Amygdala (tissue), 56 donors: ENCODE data around the gene STARD6.
"Not testable (repeated sequence)": the region's sequence is repeated elsewhere in the genome, so short reads cannot be mapped to it uniquely, and the experiment has no call there.

Source experiments
- DNase-seq, 56 donors: peaks; one replicate each; lab custom pipeline; 2025; lab: John Stamatoyannopoulos, UW

The STARD6 gene, protein sequence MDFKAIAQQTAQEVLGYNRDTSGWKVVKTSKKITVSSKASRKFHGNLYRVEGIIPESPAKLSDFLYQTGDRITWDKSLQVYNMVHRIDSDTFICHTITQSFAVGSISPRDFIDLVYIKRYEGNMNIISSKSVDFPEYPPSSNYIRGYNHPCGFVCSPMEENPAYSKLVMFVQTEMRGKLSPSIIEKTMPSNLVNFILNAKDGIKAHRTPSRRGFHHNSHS

DNA sequence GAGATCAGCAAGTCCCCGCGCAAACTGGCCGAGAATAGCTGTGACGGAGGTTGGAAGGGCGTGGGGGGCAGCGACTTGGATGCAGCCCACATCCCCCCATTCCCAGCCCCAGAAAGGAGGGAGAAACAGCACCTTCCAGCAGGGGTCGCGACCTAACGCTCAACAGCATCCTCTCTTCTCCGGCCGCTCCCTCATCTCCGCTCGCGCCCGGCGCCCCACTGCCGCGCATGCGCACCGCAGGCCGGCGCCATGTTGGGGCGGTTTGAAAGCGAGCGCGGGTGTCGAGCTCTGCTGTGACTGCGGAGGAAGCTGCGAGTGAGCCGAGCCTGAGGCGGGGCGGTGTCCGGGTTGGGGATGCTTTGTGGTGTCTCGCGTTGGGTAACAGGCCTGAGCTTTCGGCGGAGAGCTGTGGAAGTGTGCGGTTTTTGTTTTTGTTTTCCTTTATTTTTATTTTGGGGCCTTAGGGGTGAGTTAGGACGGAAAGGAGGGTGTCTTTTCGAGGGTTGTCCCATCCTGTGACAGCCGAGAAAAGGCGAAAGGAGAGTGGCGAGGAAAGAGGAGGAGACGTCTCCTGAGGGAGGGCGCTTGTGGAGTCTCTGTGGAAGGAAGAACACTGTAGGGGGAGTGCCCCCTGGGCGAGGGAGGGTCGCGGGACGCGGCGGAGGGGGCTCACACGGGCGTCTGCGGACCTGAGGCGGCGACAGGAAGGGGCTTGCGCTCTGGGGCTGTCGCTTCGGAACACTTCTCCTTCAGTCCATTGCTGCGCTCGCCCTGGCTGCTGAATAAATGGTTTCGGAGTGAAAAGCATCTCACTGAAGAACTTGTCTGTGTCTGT lies at the start of gene STARD6, which contains the start of gene C18orf54:
TSS of gene STARD6 (minus strand) at position 199 of the 835 bp plus-strand sequence. CDS start 3,285 bp downstream, outside the sequence.
TSS of gene C18orf54 (plus strand) at position 247 of the 835 bp plus-strand sequence. CDS start 2,667 bp downstream, outside the sequence.
- peak in 55 of 56 donors; percentile 18 to 89 (median 71) for DNase-seq

DNA sequence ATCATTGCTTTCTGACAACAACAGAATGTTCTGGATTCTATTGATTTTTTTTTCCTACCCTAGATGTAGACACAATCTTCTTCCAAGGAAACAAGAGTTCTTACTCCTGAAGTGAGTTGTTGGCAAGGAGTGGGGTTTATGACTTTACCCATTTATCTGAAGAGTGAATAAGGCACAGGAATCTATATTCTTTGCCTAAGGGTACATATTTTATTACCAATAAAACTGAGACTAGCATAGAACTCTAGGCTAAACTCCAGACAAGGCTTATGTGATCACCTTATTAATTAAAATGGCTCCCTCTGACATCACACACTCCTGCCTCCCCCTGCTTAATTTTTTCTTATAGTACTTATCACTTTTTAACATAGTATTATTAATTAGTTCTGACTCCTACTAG lies 47.6 kb upstream of the STARD6 start:
- no peak for DNase-seq

DNA sequence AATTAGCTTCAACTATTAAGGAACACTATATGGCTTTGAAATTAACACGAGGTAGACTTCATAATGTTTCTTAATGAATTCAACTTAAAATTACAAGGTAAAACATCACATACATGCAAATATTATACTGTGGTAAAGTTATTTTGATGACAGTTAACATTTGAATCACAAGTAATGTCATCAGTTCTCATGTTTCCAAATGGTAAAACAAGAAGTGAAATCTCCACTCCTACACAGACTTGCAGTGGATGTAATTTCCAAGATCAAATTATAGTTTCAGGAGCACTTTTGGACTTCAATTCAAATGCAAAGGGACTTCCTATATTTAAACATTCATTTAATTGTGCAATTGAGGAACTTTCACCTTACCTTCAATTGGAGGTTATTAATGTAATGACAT lies 39.1 kb upstream of the STARD6 start:
- DNase-seq: no peak

DNA sequence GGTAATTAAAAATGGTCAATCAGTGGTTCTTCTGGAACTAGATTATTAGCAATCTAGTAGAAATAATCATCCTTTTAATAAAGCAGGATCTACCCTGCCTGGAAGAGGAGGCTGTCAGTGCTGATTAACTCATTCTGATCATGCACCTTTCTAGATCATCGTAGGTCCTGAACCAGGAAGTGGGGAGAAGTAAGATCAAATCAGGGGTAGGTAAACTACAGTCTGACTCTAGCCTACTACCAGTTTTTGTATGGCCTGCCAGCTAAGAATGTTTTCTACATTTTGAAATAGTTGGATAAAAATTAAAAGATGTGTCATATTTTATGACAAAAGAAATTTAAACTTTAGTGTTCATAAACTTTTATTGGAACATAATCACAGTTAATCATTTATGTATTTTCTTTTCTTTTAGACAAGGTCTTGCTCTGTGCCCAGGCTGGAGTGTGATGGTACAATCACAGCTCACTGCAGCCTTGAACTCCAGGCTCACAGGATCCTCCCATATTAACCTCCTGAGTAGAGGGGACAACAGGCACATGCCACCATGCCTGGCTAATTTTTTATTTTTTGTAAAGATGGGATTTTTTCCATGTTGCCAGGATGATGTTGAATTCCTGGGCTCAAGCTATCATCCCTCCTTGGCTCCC lies 36.1 kb upstream of the STARD6 start:
- DNase-seq: no peak

DNA sequence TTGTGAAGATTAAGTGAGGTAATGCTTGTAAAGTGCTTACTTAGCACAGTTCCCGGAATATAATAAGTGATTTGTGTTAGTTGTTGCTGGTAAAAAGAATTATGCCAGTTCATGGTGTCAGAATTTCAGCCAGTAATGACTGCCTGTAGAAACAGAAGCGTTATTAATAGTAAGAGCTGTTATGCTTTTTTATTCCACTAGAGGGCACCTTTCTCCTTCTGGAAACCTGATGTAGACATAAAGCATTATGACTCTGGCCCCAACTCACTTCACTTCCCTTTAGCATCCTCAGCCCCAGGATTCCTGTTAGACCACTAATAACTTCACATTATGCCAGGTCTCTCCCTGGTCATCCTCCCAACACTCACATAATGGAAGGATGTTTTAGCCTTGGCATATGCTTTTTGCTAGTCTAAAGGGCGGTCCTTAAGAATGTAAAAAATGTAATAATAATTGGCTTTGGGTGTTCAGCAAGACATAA lies 34.9 kb upstream of the STARD6 start:
- peak in 3 of 56 donors; percentile 6 to 79 (median 13) for DNase-seq

DNA sequence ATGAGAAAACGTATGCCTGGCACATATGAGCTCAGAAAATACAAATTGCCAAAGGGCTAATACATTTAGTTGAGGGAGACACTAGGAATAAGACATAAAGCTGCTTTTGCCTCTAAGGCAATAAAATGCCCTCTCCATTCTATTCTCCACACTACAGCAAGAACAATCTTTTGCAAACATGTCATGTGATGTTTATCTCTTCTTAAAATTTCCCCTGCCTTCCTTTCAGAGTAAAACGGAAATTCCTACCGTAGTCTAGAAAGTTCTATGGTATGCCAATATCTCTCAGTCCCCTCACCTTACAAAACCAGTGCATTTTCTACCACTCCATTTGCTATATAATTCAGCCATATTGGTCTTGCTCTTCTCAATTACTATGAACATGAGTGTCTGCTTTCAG lies 33.2 kb upstream of the STARD6 start:
- DNase-seq: no peak

DNA sequence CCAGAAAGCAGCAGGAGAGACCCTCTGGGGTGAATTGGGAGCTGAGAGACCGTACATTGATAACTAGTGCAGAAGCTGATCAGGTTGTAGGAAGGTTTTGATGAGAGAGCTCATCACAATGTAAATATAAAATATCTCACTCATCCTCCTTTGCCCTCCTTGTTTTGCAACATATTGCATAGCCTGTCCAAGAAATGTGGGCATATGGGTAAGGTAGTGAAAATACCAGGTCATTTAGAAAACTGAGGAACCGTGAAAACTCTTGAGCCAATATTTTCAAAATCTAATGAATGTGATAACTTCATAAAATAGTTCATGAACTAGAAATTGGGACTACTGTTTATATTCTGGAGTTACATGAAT lies 31.5 kb upstream of the STARD6 start:
- DNase-seq: no peak

DNA sequence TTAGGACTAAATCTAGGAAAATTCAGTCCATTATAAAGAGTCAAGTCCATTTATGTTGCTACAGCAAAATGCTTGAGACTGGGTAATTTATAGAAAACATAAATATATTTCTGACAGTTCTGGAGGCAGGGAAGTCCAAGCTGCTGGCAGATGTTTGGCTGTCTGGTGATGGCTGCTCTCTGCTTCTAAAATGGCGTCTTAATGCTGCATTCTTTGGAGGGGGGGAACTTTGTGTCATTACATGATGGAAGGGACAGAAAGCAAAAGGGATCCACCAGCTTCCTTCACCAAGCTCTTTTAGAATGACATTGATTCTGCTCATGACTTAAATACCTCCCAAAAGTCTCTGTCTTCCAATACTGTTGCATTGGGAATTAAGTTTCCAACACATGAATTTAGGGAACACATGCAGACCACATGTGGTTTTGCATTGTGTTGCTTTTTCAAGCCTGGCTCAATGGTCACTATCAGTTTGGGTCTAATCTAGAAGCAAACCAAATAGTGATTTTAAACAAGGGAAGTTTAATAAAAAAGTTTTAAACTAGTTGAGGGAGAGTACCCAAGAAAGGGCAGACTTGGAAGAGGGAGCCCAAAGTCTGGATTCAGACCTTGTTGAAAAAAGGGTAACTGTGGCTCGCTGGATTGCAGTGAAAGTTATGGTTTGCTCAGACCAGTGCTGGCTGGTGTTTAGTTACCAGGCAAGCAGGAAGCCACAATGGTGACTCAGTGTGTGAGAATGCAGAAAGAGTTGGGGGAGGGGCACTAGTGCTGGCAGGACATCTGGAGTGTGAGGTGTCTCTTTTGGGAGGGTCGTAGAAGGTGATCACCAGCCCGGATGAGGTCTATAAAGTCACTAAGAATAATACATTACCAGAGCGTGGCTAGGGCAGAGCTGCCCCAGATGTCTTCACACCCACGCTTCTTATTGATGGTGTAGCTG lies 30.8 kb upstream of the STARD6 start:
- DNase-seq: no peak

DNA sequence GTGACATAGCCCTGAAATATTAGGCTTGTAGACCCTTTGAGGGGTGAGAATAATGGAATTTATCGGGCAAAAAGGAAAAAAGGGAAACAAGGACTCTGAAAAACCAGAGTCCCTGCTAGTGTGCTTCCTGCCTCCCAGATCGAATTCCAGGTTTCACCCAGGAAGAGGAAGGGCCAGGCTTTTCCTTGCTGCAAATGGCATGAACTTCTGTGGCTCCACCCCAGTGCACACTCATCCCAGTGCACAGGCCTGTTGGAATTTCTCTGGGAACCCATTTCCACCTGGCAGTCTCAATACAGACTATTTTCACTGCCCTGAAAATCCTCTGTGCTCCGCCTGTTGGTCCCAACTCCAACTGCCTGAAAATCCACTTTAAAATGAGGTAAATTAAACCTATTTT lies 30.0 kb upstream of the STARD6 start:
- no peak for DNase-seq

DNA sequence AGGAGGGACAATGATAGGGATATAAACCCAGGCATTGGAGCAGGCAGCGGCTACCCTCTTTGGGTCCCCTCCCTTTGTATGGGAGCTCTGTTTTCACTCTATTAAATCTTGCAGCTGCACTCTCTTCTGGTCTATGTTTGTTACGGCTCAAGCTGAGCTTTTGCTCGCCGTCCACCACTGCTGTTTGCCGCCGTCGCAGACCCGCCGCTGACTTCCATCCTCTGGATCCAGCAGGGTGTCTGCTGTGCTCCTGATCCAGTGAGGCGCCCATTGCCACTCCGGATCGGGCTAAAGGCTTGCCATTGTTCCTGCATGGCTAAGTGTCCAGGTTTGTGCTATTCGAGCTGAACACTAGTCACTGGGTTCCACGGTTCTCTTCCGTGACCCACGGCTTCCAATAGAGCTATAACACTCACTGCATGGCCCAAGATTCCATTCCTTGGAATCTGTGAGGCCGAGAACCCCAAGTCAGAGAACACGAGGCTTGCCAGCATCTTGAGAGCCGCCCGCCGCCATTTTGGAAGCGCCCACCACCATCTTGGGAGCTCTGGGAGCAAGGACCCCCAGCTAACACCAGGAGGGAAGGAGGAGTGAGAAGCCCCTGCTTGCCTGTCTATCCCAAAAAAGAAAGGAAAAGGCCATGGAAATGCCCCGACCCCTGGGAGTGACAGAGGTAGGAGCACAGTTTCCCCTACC lies 29.3 kb upstream of the STARD6 start:
- DNase-seq: not testable (repeated sequence)

DNA sequence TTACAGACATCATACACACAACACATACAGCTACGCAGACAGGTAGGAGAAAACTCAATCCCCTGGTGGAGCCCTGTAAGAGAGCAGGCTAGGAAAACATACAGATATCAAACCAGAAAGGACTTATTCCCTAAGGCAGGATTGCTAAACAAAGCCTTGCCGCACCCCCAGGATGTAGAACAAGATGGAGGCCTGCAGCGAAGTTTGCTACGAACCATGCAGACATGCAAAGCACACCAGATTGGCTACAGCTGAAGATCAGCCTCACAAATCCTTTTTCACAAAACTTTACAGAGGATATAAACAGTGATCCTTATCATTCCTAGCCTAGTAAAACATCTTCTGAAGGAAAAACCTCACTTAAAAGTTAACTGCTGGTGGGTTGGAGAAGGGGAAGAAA lies 28.4 kb upstream of the STARD6 start:
- DNase-seq: no peak

DNA sequence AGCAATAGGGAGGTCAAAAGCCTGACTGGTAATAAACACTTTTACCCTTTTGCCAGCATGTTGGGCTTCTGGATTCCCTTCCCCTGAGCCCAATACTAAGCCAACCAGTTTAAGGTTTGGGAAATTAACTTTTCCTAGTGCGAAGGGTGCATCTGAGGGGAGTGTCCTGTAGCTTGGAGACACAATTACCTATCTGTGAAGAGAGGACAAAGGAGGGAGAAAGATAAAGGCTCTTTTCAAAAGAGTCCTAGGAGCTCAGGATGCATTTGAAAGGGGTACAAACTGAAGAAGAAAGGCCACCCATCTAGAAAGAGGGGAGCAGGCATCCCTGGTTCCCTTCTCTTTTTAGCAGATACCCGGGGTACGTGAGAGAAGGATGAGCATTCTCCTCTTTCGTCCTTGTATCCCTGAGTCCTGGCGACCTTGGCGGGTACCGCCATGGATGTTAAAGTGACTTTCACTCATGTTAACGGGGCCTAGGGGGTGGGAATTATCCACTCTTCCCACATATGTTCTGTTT lies 25.1 kb upstream of the STARD6 start:
- DNase-seq: no peak

DNA sequence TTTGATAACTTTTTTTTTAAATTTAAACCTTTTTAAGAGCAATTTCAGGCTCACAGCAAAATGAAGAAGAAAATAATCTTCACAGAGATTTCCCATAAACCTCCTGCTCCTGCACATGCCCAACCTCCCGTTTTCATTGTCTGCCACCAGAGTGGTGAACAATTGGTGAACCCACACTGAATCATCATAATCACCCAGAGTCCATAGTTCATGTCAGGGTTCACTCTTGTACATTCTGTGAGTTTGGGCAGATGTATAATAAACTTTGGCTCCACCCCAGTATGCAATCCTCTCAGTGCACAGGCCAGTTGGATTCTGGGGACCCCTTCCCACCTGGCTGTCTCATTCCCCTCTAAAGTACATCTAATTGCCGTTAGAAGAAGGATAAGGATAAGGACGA lies 24.4 kb upstream of the STARD6 start:
- DNase-seq: no peak

DNA sequence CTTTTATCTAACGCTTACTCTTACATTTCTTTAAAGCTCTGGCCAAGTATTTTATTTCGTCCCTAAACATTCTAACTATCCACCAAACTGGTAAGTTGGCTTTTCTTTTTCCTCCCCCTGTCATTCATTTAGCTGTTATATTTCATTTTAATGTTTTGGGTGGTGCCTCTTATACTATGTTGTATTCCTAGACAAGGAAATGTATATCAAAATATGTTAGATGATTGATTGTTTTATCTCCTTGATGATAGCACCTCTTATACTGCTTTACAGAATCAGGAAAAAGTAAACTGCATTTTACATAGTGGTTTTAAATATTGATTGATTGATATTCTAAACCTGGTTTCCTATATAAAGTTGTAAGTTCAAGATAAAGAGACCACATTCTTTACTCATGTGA lies 24.0 kb upstream of the STARD6 start:
- no peak for DNase-seq

DNA sequence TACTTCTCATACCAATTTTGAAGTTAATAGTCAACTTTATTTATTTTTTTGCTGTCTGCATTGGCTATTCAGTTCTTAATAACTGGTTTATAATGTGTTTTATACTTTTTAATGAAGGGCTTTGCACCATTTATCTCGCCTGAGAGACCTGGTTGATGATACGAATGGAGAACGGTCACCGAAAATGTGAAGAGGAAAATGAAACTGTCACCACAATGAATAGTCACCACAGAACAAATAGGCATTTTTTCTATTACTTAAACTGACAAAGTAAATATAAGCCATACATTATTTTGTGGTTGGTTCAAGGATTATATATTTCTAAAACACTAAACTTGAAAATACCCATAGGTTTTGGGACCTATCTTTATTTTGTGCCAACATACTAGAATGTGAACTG lies 20.4 kb upstream of the STARD6 start:
- DNase-seq: no peak

DNA sequence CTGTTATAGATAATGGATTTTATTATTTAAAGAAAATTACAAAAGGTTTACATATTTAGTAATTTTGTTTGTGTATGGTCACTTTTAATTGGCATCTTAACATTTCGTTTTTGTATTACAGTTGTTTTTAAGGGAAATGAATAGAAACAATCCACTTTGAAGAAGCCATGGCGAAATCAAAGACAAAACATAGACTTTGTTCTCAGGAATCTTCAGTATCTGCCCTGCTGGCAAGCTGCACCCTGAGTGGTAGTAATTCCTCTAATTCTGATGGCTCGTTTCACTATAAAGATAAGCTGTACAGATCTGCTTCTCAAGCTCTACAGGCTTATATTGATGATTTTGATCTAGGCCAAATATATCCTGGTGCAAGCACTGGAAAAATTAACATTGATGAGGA lies 2.7 kb upstream of the STARD6 start:
- DNase-seq: no peak

DNA sequence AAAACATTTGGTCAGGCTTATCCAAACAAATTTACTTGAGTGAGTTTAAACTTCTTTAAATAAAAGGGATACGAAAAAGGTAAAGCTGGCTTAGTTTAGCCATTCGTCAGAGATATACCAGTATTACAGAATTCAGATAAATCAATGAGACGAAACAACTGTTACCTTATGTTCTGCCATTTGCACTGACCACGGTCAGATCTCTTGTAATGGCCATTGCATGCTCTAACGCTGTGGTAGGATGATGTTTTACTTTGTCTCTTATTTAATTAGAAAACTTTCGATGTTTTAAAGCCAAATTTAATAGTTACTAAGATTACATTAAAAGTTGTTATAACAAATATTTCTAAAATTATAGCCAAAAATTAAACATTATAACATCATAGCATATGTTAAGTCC lies 1.6 kb upstream of the STARD6 start:
- DNase-seq: no peak

DNA sequence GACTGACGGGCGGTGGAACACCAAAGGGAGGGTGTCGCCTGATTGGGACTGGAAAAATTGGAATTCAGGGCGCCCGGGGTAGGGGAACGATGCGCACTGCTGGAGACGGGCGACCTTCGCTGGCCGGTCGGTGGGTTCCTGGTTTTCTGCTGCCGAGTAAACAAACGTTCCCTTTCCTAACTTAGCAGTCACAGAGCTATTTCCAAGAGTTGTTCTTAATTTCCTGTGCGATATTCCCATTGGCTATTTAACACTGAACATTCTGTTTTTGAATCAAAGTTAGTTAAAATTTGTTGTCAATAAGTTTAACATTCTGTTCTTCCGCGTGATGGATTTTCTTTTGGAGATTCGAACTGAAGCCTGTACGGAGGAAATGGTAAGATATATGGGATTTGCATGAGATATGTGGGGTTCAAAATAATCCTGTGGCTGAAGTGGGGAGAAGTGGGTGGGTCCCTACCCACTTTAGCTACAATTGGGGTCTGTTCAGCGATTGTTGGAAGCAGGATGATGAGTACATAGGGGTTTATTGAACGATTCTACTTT lies 910 bp upstream of the STARD6 start:
- DNase-seq: peak in 5 of 56 donors; percentile 4 to 50 (median 7)

DNA sequence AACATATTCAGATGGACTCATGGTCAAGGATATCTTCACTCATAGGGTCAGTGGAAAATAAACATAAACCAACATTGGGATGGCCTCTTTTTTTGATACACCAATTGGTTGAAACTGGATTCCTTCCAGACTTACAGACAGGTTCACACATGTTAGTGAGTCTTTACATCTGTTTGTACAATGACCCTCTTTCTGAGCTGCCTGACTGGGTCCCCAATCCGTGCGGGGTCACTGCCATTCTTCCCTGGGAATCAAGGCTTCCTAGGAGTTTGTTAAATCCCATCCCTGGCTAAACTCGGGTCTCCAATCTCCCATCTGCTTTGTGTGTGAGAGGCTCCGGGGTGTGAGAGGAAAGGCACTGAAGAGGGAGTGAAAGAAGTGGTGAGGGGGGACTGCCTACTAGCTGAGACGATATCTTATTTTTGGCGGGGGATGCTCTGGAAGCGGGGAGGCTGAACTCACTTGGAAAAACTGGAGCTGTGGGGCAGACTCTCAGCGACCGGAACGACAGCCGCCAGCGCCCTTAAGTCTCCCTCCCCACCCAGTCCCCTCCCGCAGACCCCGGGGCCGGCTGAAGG lies 487 bp downstream of the STARD6 start:
- peak in 12 of 56 donors; percentile 27 to 68 (median 39) for DNase-seq
